ENCODE data around the gene IL18R1.
"Not testable (repeated sequence)": the region's sequence is repeated elsewhere in the genome, so short reads cannot be mapped to it uniquely, and the experiment has no call there.

Gene IL18R1, protein sequence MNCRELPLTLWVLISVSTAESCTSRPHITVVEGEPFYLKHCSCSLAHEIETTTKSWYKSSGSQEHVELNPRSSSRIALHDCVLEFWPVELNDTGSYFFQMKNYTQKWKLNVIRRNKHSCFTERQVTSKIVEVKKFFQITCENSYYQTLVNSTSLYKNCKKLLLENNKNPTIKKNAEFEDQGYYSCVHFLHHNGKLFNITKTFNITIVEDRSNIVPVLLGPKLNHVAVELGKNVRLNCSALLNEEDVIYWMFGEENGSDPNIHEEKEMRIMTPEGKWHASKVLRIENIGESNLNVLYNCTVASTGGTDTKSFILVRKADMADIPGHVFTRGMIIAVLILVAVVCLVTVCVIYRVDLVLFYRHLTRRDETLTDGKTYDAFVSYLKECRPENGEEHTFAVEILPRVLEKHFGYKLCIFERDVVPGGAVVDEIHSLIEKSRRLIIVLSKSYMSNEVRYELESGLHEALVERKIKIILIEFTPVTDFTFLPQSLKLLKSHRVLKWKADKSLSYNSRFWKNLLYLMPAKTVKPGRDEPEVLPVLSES

DNA sequence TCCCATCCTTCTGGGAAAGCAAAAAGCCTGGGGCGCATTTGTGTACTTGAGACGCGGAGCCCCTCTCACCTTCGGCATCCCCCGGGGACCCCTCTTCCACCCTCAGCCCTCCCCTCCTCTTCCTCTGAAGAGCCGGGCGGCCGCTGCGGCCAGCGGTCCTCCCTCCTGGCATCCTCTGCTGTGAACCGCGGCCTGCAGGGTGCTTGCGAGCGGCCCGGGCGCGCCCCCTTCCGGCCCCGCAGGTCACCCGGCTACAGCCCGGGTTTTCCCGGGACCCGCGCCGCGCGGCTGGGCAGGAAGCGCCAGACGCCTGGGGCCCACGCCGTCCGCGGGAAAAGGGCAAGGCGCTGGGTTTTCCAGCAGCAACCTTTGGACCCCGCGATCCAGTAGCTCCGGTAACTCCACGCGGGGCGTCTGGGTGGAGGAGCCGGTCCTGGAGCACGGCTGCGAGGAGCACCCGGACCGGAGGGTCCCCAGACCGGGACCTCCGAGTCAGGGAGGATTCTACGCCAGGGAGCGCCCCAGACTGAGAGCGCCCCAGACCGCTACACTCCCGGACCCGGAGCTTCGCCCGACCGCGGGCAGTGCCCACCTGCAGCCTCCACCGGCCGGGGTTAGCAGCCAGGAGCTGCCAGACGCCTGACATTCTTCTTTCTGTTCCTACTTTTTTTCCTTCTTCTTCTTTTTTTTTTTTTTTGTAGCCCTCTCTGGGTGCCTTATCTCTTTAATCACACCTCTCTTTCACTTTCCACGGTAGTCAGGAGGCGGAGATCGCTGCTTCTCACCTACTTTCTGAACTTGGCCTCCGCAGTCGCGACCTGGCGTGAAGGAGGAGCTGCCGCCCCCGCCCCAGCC, at the start of gene IL18R1:
TSS of gene IL18R1 (plus strand) at position 271 of the 855 bp plus-strand sequence. CDS start 6,865 bp downstream, outside the sequence.
- DNase-seq = peak; percentile 45

GRCh38 chr2:102306125-102306524, 49.5 kb upstream of the IL18R1 start:
- no peak for DNase-seq

DNA sequence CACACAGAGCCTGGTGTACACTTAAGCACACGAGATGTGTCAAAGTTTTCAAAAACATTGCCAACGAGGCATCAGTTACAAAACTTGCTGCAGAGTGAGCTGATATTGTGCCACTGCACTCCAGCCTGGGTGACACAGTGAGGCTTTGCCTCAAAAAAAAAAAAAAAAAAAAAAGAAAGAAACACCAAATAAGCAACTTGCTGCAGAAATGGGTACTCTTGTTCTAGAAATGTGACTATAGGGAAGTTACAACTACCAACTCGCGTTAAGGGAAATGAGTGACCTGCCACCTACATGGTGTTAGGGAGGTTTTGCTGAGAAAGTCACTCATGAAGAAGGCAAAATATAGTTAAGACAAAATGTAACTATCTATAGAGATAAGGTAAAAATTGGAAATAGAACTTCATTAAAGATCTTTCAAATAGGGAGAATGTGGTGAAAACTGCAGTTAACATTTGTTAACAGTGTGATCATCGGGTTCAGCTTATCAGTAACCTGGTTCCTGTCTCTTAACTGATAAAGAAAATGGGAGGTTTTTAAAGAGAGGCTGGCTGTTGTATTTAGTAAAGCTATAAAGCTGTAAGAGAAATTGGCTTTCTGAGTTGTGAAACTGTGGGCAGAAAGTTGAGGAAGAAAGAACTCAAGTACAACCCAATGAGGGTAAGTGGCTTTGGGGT, 44.5 kb upstream of the IL18R1 start, which contains the start of gene IL1RL1:
TSS of gene IL1RL1 (plus strand) at position 600 of the 677 bp plus-strand sequence. CDS start 26,702 bp downstream, outside the sequence.
- DNase-seq = no peak

- DNase-seq = no peak
Observed at GRCh38 chr2:102313025-102313424, 42.6 kb upstream of the IL18R1 start.

- no peak for DNase-seq
Observed at GRCh38 chr2:102313471-102313870, 42.1 kb upstream of the IL18R1 start.

DNA sequence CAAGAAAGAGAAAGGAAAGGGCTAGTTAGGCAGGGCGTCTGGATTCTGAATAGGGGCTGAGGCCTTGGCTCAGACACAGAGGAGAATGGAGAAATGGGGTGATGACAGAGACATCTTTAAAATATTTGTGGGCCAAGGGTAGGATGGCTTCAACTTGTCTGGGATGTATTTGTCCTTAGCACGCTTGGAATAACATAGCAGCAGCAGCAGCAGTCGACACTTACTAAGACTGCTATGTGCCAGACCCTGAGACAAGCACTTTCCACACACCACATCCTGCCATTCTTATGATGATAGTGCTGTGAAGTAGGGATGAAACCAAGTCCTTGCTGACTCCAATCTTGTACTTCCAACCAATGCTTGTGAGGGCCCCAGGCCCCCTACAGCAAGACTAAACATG, 41.6 kb upstream of the IL18R1 start:
- no peak for DNase-seq

- DNase-seq = no peak
Observed at GRCh38 chr2:102315921-102316320, 39.7 kb upstream of the IL18R1 start.

DNA sequence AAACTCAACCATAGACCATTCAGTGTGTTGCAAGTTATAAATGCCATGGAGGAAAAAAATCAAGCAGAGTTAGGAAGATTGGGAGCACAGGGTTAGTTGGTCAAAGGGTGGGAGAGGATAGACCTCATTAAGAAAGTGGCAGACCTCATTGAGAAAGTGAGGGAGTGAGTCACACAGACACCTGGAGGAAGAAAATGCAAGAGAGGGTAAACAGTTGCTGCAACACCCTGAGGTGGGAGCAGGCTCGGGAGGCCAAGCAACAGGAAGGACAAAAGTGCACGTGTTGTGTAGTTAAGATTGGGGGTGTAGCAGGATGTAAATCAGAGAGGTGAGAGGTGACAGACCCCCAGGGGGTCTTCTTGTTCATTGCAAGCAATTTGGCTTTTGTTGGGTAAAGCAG, 37.9 kb upstream of the IL18R1 start:
- no peak for DNase-seq

DNA sequence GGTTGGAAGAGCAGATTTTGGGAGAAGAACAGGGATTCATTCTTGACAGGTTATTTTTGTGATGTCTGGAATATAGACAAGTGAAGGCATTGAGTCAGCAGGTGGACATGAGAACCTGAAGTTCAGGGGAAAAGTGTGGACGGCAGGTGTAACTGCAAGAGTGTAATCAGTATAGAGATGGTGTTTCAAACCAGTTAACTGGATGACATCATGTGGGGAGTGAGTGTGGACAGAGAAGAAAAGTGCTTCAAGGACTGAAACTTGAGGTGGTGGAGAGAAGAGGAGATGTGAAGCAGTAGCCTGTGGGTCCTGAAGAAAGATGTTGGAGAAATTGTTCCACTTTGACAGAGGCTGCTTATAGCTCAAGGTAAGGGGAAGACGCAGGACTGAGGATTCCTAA, 37.2 kb upstream of the IL18R1 start:
- DNase-seq = no peak

- no peak for DNase-seq
Observed at GRCh38 chr2:102321941-102322719, 33.5 kb upstream of the IL18R1 start.

DNA sequence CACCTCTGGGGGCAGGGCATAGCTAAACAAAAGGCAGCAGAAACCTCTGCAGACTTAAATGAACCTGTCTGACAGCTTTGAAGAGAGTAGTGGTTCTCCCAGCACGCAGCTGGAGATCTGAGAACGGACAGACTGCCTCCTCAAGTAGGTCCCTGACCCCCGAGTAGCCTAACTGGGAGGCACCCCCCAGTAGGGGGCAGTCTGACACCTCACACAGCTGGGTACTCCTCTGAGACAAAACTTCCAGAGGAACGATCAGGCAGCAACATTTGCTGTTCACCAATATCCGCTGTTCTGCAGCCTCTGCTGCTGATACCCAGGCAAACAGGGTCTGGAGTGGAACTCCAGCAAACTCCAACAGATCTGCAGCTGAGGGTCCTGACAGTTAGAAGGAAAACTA, 30.7 kb upstream of the IL18R1 start:
- DNase-seq = not testable (repeated sequence)

GRCh38 chr2:102331311-102331980, 24.1 kb upstream of the IL18R1 start:
- no peak for DNase-seq

GRCh38 chr2:102334486-102334885, 21.1 kb upstream of the IL18R1 start:
- DNase-seq = no peak

GRCh38 chr2:102335871-102336366, 19.7 kb upstream of the IL18R1 start:
- DNase-seq = no peak

DNA sequence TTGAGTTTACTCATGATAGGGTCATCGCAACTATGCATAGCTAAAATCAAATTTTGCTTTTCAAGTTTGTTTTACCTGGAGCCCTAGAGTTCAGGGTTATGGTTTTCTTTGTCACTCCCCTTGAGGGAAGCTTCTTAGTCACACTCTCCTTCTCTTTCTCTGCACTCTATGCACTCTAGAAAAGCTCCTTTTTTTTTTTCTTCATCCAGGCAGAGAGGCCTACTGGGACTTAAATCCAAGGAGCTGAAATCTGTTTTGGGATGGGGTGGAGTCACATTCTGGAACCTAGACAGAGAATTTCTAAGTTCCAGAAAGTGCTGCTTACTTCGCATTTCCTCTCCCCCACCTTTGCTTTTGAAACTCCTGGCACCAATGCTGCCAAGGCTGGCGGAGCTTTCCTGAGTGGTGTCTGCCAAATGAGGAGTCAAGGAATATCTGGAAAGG, 19.1 kb upstream of the IL18R1 start:
- DNase-seq = no peak

GRCh38 chr2:102337012-102337411, 18.6 kb upstream of the IL18R1 start:
- no peak for DNase-seq

DNA sequence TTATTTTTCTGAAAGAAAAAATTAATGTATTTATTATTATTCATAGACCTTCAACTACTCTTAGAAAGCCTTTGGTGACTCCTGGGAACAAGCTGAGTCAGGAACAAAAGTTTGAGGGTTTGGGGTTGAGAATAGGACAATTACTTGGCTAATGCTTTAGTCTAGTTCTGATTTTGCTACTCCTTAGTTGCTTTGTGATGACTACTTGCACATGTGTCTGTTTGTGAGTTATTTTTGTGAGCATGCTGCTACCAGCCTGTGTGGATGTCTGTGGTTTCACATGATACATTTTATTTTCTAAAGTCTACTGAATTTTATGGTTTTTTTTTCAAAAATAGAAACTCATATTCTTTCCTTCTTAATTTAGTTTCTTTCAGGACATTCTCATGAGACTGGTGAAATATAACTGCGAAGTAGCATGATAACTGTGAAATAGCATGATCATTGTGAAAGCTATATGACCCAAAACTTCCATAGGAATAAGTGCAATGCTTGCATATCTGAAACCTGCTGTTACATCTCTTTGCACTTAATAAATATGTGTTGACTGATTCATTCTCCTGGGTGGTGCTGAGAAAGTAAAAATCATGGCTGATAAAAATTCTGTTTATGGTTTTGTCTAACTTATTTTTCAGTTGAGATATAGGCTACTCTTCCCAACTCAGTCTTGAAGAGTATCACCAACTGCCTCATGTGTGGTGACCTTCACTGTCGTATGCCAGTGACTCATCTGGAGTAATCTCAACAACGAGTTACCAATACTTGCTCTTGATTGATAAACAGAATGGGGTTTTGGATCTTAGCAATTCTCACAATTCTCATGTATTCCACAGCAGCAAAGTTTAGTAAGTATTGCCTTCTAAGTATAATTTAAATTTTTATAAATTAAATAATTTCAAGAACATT, 17.9 kb upstream of the IL18R1 start:
- DNase-seq = no peak

DNA sequence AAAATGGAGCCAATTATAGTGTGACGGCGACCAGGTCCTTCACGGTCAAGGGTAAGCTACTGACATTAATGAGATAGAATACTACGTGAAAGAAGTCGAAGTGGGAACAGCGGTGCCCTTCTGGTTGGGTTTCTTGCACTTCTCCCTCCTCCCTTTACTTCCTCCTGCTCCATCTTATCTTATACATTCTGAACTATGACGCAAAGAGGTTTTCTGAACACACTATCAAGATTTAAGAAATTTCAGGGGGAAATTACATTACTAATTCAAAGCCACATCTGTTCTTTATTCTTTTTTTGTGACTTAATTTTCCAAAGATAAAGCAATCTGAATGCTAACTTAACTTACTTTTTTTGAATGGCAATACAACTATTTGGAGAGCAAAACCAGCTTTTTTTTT, 14.8 kb upstream of the IL18R1 start:
- no peak for DNase-seq

- no peak for DNase-seq
Observed at GRCh38 chr2:102342888-102343287, 12.7 kb upstream of the IL18R1 start.

DNA sequence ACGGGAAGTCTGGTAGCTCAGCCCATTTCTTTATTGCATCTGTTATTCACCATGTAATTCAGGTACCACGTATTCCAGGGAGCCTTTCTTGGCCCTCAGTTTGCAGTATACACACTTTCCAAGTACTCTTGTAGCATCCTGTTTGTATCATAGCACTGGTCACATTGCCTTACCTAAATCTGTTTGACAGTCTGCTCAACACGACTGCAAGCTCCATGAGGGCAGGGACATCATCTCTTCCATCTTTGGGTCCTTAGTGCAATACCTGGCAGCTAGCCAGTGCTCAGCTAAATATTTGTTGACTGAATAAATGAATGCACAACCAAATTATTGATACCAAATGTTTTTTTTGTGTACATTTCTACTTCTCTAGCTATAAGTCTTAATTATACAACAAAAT, 11.2 kb upstream of the IL18R1 start:
- no peak for DNase-seq
